T-cell (primary cell): ENCODE measurements around the gene PRSS1. TPM values are rescaled to one million over a fixed set of nuclear protein-coding genes. Genes with fewer than 3 reads are reported as not detected.
A peak's percentile ranks its signal among the peaks of the same experiment; 100 is the strongest.

Experiments
- ATAC-seq, 4 experiments: fragments of 200-7000 bp in 3 of 4; fragments of 150-1000 bp in 1 of 4; cut with Tn5 transposase; replicated peaks in 1 of 4; 1 replicate in 3 of 4; 2 replicates in 1 of 4; pipeline ENCODE4 v1.10.0; 2021; ENCODE audit warnings: moderate library complexity in 3 of 4, mild to moderate bottlenecking in 2 of 4, moderate number of reproducible peaks in 1 of 4
- CTCF ChIA-PET, 2 donors: fragments of 300-600 bp; sonication (Branson Sonifier 250); formaldehyde crosslinking; loops; one replicate each; lab custom pipeline; 2022; ENCODE audit warnings: antibody characterized with exemption in 2 of 2; lab: Charles Lee
- POLR2A ChIA-PET, 2 donors: fragments of 300-600 bp; sonication (Branson Sonifier 250); formaldehyde crosslinking; loops; one replicate each; lab custom pipeline; 2022; ENCODE audit warnings: antibody characterized with exemption in 2 of 2; lab: Charles Lee
- DNase-seq, 35 experiments: peaks; one replicate each; pipeline versions ENCODE4 v3.0.0 to v3.0.0-alpha.2; 2013 to 2023
- H3K27ac ChIP-seq: one replicate; pipeline ENCODE4 v1.5.1; 2013; ENCODE audit warnings: low read length
- H3K27me3 ChIP-seq, 2 experiments: replicated peaks in 1 of 2; 1 replicate in 1 of 2; 2 replicates in 1 of 2; pipeline versions ENCODE4 v1.6.1 to v1.7.0; 2013; ENCODE audit warnings: low read length in 1 of 2, mixed read lengths in 1 of 2; ENCODE audit not compliant: control insufficient read depth in 2 of 2, insufficient read depth in 2 of 2; ENCODE audit errors: extremely low read depth in 1 of 2
- H3K36me3 ChIP-seq, 2 donors: 1 replicate in 1 of 2; 2 replicates in 1 of 2; pipeline versions ENCODE4 v1.6.1 to v1.7.0; 2013; ENCODE audit warnings: low read length in 1 of 2; ENCODE audit not compliant: control insufficient read depth in 2 of 2, insufficient read depth in 1 of 2; ENCODE audit errors: extremely low read depth in 1 of 2
- H3K4me1 ChIP-seq, 2 experiments: 1 replicate in 1 of 2; 2 replicates in 1 of 2; pipeline versions ENCODE4 v1.6.1 to v1.7.0; 2013; ENCODE audit warnings: low read length in 2 of 2, mixed read lengths in 1 of 2; ENCODE audit not compliant: insufficient read depth in 2 of 2, control insufficient read depth in 1 of 2; ENCODE audit errors: extremely low read depth in 1 of 2
- H3K4me3 ChIP-seq, 2 donors: 1 replicate in 1 of 2; 2 replicates in 1 of 2; pipeline versions ENCODE4 v1.5.1 to v1.7.0; 2013; ENCODE audit warnings: mild to moderate bottlenecking in 2 of 2, low read length in 1 of 2, moderate library complexity in 1 of 2; ENCODE audit not compliant: control insufficient read depth in 1 of 2; ENCODE audit errors: extremely low read depth in 1 of 2
- H3K9me3 ChIP-seq: 2 replicates; pipeline ENCODE4 v1.7.0; 2013
- H3K27ac Mint-ChIP-seq, 2 donors: one replicate each; pipeline ENCODE4 v1.8.0; 2020 to 2021; ENCODE audit warnings: mild to moderate bottlenecking in 2 of 2, mixed read lengths in 2 of 2
- H3K27me3 Mint-ChIP-seq, 2 donors: one replicate each; pipeline ENCODE4 v1.8.0; 2021 to 2022; ENCODE audit warnings: mixed read lengths in 2 of 2
- H3K36me3 Mint-ChIP-seq: one replicate; pipeline ENCODE4 v1.8.0; 2021; ENCODE audit warnings: mixed read lengths
- H3K4me1 Mint-ChIP-seq, 3 donors: one replicate each; pipeline ENCODE4 v1.8.0; 2020 to 2022; ENCODE audit warnings: mixed read lengths in 3 of 3, mild to moderate bottlenecking in 1 of 3
- H3K4me3 Mint-ChIP-seq, 3 donors: one replicate each; pipeline ENCODE4 v1.8.0; 2020 to 2022; ENCODE audit warnings: mild to moderate bottlenecking in 3 of 3, mixed read lengths in 3 of 3, moderate library complexity in 3 of 3
- H3K9me3 Mint-ChIP-seq, 3 donors: one replicate each; pipeline ENCODE4 v1.8.0; 2020 to 2022; ENCODE audit warnings: mixed read lengths in 3 of 3
- WGBS: methylation state at CpG from one replicate; pipeline ENCODE4 v1.1.5; 2013; ENCODE audit warnings: missing lambda C conversion rate; ENCODE audit not compliant: insufficient coverage; 5-methylcytosine and 5-hydroxymethylcytosine counted together
- total RNA-seq, 35 experiments: library from RNA in 6 of 35; stranded (reverse) in 6 of 35; fragments of 120-200 nt in 1 of 35; gene quantifications; one replicate each; pipeline versions ENCODE4 v1.2.1 to v1.2.4 and lab custom pipeline; 2013 to 2026

PRSS1 gene
- total RNA-seq, 5 donors from 2014 or later (not counting 1 experiment from before 2014, with no cell fraction given) = 16.0 to 23.7 (median 20.8) TPM; not detected in 2

DNA sequence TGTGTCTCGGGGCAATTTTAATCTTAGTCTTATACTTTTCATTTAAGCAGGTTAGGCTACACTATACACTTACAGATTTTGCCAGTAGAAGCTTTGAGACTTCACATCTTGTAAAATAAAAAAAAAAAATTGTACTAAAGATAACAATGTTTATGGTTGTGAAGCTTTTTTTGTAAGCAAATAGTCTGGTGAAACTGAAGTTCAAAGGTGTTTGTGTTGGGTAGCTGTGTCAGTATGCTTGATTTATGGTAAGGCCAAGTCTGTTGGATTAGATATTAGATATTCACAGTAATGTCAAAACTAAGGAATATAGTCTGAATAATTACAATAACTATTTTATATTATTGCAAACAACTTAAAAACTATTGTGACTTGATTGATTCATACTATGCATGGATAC is 31.0 kb upstream of the PRSS1 start:
- no peaks in the 10 kb centered on the region for H3K9me3 ChIP-seq
- Mint-ChIP-seq H3K4me1 (peaks cover 48 to 77% (median 56%) of the 10 kb centered on the region in 3 donors), H3K27me3 (no peaks in the 10 kb centered on the region), H3K9me3 (no peaks in the 10 kb centered on the region), H3K27ac (peak overlapping the region; percentile 80 to 82), H3K4me3 (peak overlapping the region; percentile 56 to 69 (median 59)), H3K36me3 (no peaks in the 10 kb centered on the region)
- CTCF ChIA-PET = interaction anchor here (0.6 to 1.0 kb wide), 3 partner anchors 65 to 1984 kb away, joined by 3 to 5 read pairs (median 4); no protein-coding TSS in a partner anchor
- peaks cover 34 to 62% of the 10 kb centered on the region in 2 experiments for H3K4me1 ChIP-seq
- H3K27me3 ChIP-seq = no peaks in the 10 kb centered on the region
- no CpG with 5 or more reads among the region's 1 CpG for WGBS
- no peak overlapping the region for H3K4me3 ChIP-seq
- POLR2A ChIA-PET = interaction anchor here (0.5 to 0.7 kb wide), 3 partner anchors 66 to 100 kb away, joined by 3 to 14 read pairs (median 3); no protein-coding TSS in a partner anchor
- DNase-seq (no peak), ATAC-seq (no peak)
- no peak overlapping the region for H3K27ac ChIP-seq
- no peaks in the 10 kb centered on the region for H3K36me3 ChIP-seq

DNA sequence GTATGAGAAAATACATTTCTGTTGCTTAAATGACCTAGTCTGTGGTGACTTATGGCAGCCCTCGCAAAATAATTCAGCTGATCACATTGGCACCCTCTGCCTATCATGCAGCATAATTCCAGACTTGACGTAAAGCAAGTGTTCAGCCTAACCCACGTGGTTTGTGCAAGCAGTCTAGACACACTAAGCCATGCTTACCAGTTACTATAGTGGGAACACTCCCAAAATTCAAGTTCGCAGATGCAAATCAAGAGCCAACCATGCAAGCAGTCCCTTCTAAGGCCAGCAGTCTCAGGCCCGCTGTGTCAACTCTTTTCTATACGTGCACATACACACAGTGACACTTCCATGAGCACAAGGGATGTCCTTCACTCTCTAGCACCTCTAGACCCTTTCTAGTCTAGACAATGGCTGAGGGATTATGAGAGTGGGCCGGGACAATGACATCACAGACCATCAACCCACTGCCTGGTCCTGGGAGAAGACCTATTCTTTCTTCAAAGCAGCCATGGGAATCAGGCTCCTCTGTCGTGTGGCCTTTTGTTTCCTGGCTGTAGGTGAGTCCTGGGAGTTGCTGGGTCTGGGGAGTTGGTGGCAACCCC is 29.0 kb upstream of the PRSS1 start:
- H3K27me3 ChIP-seq = no peaks in the 10 kb centered on the region
- Mint-ChIP-seq H3K36me3 (no peaks in the 10 kb centered on the region), H3K9me3 (no peaks in the 10 kb centered on the region), H3K4me1 (peaks cover 39 to 60% (median 41%) of the 10 kb centered on the region in 3 donors), H3K4me3 (peak overlapping the region; percentile 66 to 80 (median 67)), H3K27ac (peak overlapping the region; percentile 77 to 85), H3K27me3 (no peaks in the 10 kb centered on the region)
- ATAC-seq (peak in 2 of 4 experiments; percentile 38 to 69), DNase-seq (peak in 1 of 35 experiments; percentile 44)
- no peaks in the 10 kb centered on the region for H3K36me3 ChIP-seq
- H3K27ac ChIP-seq = peak overlapping the region; percentile 55
- peak overlapping the region; percentile 32 to 38 for H3K4me3 ChIP-seq
- CTCF ChIA-PET = interaction anchor here in 1 of 2 donors (1.1 kb wide), 1 partner anchor 8 kb away, joined by 3 read pairs; no protein-coding TSS in a partner anchor
- H3K4me1 ChIP-seq = peaks cover 23 to 45% of the 10 kb centered on the region in 2 experiments
- WGBS = 81% methylated on average over 3 of the region's 8 CpGs
- no peaks in the 10 kb centered on the region for H3K9me3 ChIP-seq
- POLR2A ChIA-PET = no interaction called here

DNA sequence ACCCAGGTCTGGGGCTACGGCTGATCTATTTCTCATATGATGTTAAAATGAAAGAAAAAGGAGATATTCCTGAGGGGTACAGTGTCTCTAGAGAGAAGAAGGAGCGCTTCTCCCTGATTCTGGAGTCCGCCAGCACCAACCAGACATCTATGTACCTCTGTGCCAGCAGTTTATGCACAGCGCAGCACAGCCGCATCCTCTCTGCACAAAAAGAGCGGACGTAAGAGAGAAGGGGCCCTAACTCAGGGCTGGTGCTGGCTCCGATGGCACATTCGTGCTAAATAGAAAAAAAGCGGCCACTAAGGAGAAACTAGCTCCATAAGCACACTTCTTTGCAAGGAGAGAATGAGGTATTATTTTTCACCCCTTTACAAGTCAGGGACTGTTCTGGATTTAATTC is 28.3 kb upstream of the PRSS1 start:
- DNase-seq (no peak), ATAC-seq (peak in 1 of 4 experiments; percentile 31)
- WGBS = no CpG with 5 or more reads among the region's 10 CpGs
- Histone ChIP-seq H3K36me3 (no peaks in the 10 kb centered on the region), H3K4me1 (peaks cover 21 to 38% of the 10 kb centered on the region in 2 experiments), H3K4me3 (peak overlapping the region; percentile 32 to 38), H3K27ac (peak overlapping the region; percentile 55), H3K27me3 (no peaks in the 10 kb centered on the region), H3K9me3 (no peaks in the 10 kb centered on the region)
- Mint-ChIP-seq H3K27me3 (no peaks in the 10 kb centered on the region), H3K27ac (peak overlapping the region; percentile 77 to 85), H3K36me3 (no peaks in the 10 kb centered on the region), H3K4me1 (peaks cover 32 to 53% (median 40%) of the 10 kb centered on the region in 3 donors), H3K4me3 (peak overlapping the region; percentile 66 to 80 (median 67)), H3K9me3 (no peaks in the 10 kb centered on the region)
- POLR2A ChIA-PET = interaction anchor here in 1 of 2 donors (0.6 kb wide), 1 partner anchor 77 kb away, joined by 5 read pairs; no protein-coding TSS in a partner anchor
- CTCF ChIA-PET = interaction anchor here (0.6 to 1.1 kb wide), 2 partner anchors 9 to 20 kb away, joined by 3 to 8 read pairs; no protein-coding TSS in a partner anchor

DNA sequence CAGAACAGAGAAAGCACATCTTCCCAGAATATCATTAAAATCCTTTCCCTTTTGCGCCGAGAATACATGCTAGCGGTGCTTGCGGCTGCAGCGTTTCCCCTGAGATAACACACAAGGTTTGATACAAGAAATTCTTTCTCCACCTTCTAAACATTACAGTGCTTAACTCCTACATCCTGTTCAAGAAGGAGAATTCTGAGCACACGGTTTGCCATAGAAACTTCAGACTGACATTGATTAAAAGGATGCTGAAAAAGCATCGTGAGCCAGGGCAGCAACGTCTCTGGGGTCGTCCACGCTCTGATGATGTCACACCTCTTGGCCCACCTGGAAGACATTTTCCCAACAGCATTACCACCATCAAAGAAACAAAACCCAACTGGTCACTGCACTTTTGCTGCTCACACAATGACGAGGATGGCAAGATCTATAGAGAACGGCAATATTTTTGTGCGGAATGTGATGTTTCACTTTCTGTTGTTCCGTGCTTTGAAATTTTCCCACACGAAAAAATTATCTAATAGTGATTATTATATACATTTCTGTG is 27.0 kb upstream of the PRSS1 start:
- H3K36me3 Mint-ChIP-seq = no peaks in the 10 kb centered on the region
- ChIA-PET CTCF (no interaction called here), POLR2A (no interaction called here)
- H3K36me3 ChIP-seq = no peaks in the 10 kb centered on the region
- DNase-seq (no peak), ATAC-seq (no peak)
- H3K27me3 ChIP-seq = no peaks in the 10 kb centered on the region
- H3K4me1 ChIP-seq = peaks cover 15 to 27% of the 10 kb centered on the region in 2 experiments
- no peaks in the 10 kb centered on the region for H3K27me3 Mint-ChIP-seq
- H3K27ac Mint-ChIP-seq = peak overlapping the region; percentile 84 to 89
- WGBS = no CpG with 5 or more reads among the region's 15 CpGs
- H3K9me3 ChIP-seq = no peaks in the 10 kb centered on the region
- H3K27ac ChIP-seq = peak overlapping the region; percentile 58
- peak overlapping the region; percentile 80 to 87 (median 83) for H3K4me3 Mint-ChIP-seq
- H3K9me3 Mint-ChIP-seq = no peaks in the 10 kb centered on the region
- peak overlapping the region; percentile 38 to 44 for H3K4me3 ChIP-seq
- peaks cover 20 to 40% (median 27%) of the 10 kb centered on the region in 3 donors for H3K4me1 Mint-ChIP-seq

DNA sequence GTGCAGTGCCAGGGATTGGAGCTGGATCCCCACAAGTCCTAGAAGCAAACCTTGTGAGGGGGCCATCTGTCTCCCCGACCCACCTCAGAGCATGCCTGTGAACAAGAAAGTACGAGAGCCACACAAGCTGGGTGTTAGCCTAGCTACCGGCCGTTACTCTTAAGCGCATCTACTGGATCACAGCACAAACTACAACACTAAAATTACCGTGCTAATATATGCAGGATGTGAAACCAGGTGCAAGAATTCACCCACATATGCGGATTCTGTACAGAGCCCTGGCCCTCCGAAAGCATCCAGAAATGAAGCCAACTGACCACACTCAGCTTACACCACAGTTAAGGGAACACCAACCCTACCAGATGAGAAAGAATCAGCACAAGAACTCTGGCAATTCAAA is 16.0 kb upstream of the PRSS1 start:
- Mint-ChIP-seq H3K4me1 (no peaks in the 10 kb centered on the region), H3K9me3 (peaks cover 0 to 2% (median 0%) of the 10 kb centered on the region in 3 donors), H3K27me3 (no peaks in the 10 kb centered on the region), H3K4me3 (no peak overlapping the region), H3K36me3 (no peaks in the 10 kb centered on the region), H3K27ac (no peak overlapping the region)
- ChIA-PET POLR2A (no interaction called here), CTCF (no interaction called here)
- ATAC-seq = no peak
- DNase-seq = no peak
- no peak overlapping the region for H3K27ac ChIP-seq
- no peaks in the 10 kb centered on the region for H3K9me3 ChIP-seq
- no peak overlapping the region for H3K4me3 ChIP-seq
- no CpG with 5 or more reads among the region's 8 CpGs for WGBS
- H3K36me3 ChIP-seq = no peaks in the 10 kb centered on the region
- no peaks in the 10 kb centered on the region for H3K4me1 ChIP-seq
- no peaks in the 10 kb centered on the region for H3K27me3 ChIP-seq

DNA sequence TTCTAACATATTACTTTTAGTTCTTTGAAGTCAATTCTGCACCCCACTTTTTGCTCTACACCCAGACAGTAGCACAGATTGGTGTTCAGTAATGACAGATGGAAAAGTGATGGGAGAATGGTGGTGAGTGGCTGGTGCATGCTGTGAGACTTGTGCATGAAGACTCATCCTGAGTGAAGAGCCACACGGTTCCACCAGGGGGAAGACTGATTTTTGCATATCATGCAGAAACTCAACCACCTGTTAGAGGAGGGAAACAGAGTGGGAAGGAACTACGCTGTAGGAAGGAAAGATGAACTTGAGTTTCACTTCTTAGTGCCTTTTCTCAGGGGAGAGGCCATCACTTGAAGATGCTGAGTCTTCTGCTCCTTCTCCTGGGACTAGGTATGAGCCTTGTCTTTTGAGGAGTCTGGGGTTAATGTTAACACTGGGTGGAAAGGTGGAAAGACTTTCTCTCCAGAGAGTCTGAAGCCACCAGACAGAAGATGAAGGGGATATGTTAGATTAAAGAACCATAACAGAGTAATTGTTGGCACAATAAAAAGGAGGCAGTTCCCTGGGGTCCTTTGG is 9.3 kb upstream of the PRSS1 start:
- H3K27me3 ChIP-seq = no peaks in the 10 kb centered on the region
- no peak overlapping the region for H3K4me3 ChIP-seq
- Mint-ChIP-seq H3K36me3 (no peaks in the 10 kb centered on the region), H3K4me3 (peak overlapping the region; percentile 15 to 60 (median 49)), H3K27ac (peak overlapping the region; percentile 55 to 76), H3K9me3 (no peaks in the 10 kb centered on the region), H3K4me1 (peaks cover 5 to 12% (median 8%) of the 10 kb centered on the region in 3 donors), H3K27me3 (no peaks in the 10 kb centered on the region)
- no CpG with 5 or more reads among the region's 2 CpGs for WGBS
- DNase-seq (peak in 3 of 35 experiments; percentile 3 to 33 (median 7)), ATAC-seq (peak in 3 of 4 experiments; percentile 48 to 69 (median 50))
- ChIA-PET CTCF (no interaction called here), POLR2A (no interaction called here)
- H3K9me3 ChIP-seq = no peaks in the 10 kb centered on the region
- H3K4me1 ChIP-seq = no peaks in the 10 kb centered on the region
- H3K36me3 ChIP-seq = no peaks in the 10 kb centered on the region
- H3K27ac ChIP-seq = no peak overlapping the region
